Spleen (tissue), 7 donors: ENCODE results near the gene DNAH6.

ENCODE experiments used
- POLR2AphosphoS5 ChIP-seq, 3 donors: sonication (generic); formaldehyde crosslinking; IDR thresholded peaks; one replicate each; pipeline ENCODE4 v1.5.1; 2017; ENCODE audit warnings: antibody characterized with exemption in 3 of 3
- TF ChIP-seq, protein P1 (sequence below), 11 experiments: fragments of 200-600 bp in 7 of 11; fragments of 450-650 bp in 4 of 11; sonication (generic) in 4 of 11; IDR thresholded peaks in 8 of 11; conservative IDR thresholded peaks in 3 of 11; 1 replicate in 7 of 11; 2 replicates in 4 of 11; pipeline versions ENCODE4 v1.4.0 to v1.8.0; 2016 to 2021; ENCODE audit warnings: antibody characterized with exemption in 11 of 11, inconsistent platforms in 4 of 11, mild to moderate bottlenecking in 1 of 11
- donor health status: DM: no; HTN: no; CAD: no; lungs with moderate emphysema.
- donor health status: DM: no; HTN: no; CAD: no.
- donor health status: DM: no; HTN: no; CAD: no.

DNA sequence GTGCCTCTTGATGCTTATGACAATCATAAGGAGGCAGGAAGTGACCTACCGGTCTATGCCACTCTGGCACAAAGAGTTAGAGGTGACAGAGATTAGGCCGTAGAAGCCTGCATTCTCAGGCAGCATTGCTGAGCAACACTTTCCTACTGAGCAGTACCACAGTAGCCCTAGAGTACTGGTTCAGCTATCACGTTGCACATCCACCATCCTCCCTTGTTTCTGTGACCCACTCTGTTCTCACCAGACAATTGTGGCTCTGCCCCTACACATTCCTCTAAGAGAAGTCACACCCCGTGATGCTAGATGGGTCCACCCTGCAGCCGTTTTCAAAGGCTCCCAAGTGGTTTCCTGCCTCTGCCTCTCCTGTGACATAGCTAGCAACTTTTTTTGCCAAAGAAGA lies 34.6 kb upstream of the DNAH6 start:
- no peak for TF ChIP-seq POLR2AphosphoS5 (IDR thresholded peaks at IDR 0.05)
- TF ChIP-seq, protein P1, sequence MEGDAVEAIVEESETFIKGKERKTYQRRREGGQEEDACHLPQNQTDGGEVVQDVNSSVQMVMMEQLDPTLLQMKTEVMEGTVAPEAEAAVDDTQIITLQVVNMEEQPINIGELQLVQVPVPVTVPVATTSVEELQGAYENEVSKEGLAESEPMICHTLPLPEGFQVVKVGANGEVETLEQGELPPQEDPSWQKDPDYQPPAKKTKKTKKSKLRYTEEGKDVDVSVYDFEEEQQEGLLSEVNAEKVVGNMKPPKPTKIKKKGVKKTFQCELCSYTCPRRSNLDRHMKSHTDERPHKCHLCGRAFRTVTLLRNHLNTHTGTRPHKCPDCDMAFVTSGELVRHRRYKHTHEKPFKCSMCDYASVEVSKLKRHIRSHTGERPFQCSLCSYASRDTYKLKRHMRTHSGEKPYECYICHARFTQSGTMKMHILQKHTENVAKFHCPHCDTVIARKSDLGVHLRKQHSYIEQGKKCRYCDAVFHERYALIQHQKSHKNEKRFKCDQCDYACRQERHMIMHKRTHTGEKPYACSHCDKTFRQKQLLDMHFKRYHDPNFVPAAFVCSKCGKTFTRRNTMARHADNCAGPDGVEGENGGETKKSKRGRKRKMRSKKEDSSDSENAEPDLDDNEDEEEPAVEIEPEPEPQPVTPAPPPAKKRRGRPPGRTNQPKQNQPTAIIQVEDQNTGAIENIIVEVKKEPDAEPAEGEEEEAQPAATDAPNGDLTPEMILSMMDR (IDR thresholded peaks at IDR 0.05 in 8 of 11, conservative IDR thresholded peaks at IDR 0.05 in 3 of 11): no peak
